ENCODE results near the gene RPS6KB1.
"Not testable (repeated sequence)": the region's sequence is repeated elsewhere in the genome, so short reads cannot be mapped to it uniquely, and the experiment has no call there.

Gene RPS6KB1

GRCh38 chr17:59888145-59888750, 4.7 kb upstream of the RPS6KB1 start:
- Mint-ChIP-seq H3K4me3 (no peak overlapping the region), H3K27ac (peak overlapping the region; percentile 37), H3K9me3 (no peaks in the 10 kb centered on the region), H3K4me1 (ENCODE audit: low read depth) (peaks cover 17% of the 10 kb centered on the region), H3K36me3 (ENCODE audit: low read depth) (peaks cover 28% of the 10 kb centered on the region), H3K27me3 (ENCODE audit: low read depth) (no peaks in the 10 kb centered on the region)
- no peak for DNase-seq (ENCODE audit: low spot score)

GRCh38 chr17:59890720-59891119, 2.2 kb upstream of the RPS6KB1 start:
- peak overlapping the region; percentile 39 for H3K4me3 Mint-ChIP-seq
- H3K36me3 Mint-ChIP-seq (ENCODE audit: low read depth), result peaks cover 22% of the 10 kb centered on the region
- H3K27ac Mint-ChIP-seq, result peak overlapping the region; percentile 8
- H3K4me1 Mint-ChIP-seq (ENCODE audit: low read depth), result peaks cover 25% of the 10 kb centered on the region
- DNase-seq (ENCODE audit: low spot score), result peak; percentile 7
- H3K9me3 Mint-ChIP-seq, result no peaks in the 10 kb centered on the region
- H3K27me3 Mint-ChIP-seq (ENCODE audit: low read depth), result no peaks in the 10 kb centered on the region

GRCh38 chr17:59892251-59892923, 534 bp upstream of the RPS6KB1 start:
- Mint-ChIP-seq H3K27ac (peak overlapping the region; percentile 100), H3K4me1 (ENCODE audit: low read depth) (peaks cover 29% of the 10 kb centered on the region), H3K36me3 (ENCODE audit: low read depth) (peaks cover 19% of the 10 kb centered on the region), H3K4me3 (peak overlapping the region; percentile 100), H3K27me3 (ENCODE audit: low read depth) (no peaks in the 10 kb centered on the region), H3K9me3 (no peaks in the 10 kb centered on the region)
- DNase-seq (ENCODE audit: low spot score), result peak; percentile 13

GRCh38 chr17:59893676-59894100, 767 bp downstream of the RPS6KB1 start:
- Mint-ChIP-seq H3K27me3 (ENCODE audit: low read depth) (no peaks in the 10 kb centered on the region), H3K9me3 (no peaks in the 10 kb centered on the region), H3K4me3 (peak overlapping the region; percentile 100), H3K27ac (peak overlapping the region; percentile 100), H3K36me3 (ENCODE audit: low read depth) (peaks cover 14% of the 10 kb centered on the region), H3K4me1 (ENCODE audit: low read depth) (peaks cover 27% of the 10 kb centered on the region)
- DNase-seq (ENCODE audit: low spot score), result no peak

- Mint-ChIP-seq H3K36me3 (ENCODE audit: low read depth) (peaks cover 10% of the 10 kb centered on the region), H3K27ac (no peak overlapping the region), H3K27me3 (ENCODE audit: low read depth) (no peaks in the 10 kb centered on the region), H3K4me1 (ENCODE audit: low read depth) (peaks cover 20% of the 10 kb centered on the region), H3K4me3 (no peak overlapping the region), H3K9me3 (no peaks in the 10 kb centered on the region)
- DNase-seq (ENCODE audit: low spot score), result no peak
These were observed 4.2 kb downstream of the RPS6KB1 start for GRCh38 chr17:59897090-59897489.

- H3K4me3 Mint-ChIP-seq, result no peak overlapping the region
- no peak for DNase-seq (ENCODE audit: low spot score)
- H3K36me3 Mint-ChIP-seq (ENCODE audit: low read depth), result peaks cover 10% of the 10 kb centered on the region
- peaks cover 21% of the 10 kb centered on the region for H3K4me1 Mint-ChIP-seq (ENCODE audit: low read depth)
- H3K9me3 Mint-ChIP-seq, result no peaks in the 10 kb centered on the region
- no peak overlapping the region for H3K27ac Mint-ChIP-seq
- H3K27me3 Mint-ChIP-seq (ENCODE audit: low read depth), result no peaks in the 10 kb centered on the region
These were observed 6.2 kb downstream of the RPS6KB1 start for GRCh38 chr17:59899099-59899498.

- Mint-ChIP-seq H3K4me3 (no peak overlapping the region), H3K9me3 (no peaks in the 10 kb centered on the region), H3K36me3 (ENCODE audit: low read depth) (peaks cover 8% of the 10 kb centered on the region), H3K27me3 (ENCODE audit: low read depth) (no peaks in the 10 kb centered on the region), H3K4me1 (ENCODE audit: low read depth) (peaks cover 11% of the 10 kb centered on the region), H3K27ac (no peak overlapping the region)
- DNase-seq (ENCODE audit: low spot score), result no peak
These were observed 8.7 kb downstream of the RPS6KB1 start for GRCh38 chr17:59901604-59902003.

GRCh38 chr17:59903455-59903854, 10.5 kb downstream of the RPS6KB1 start:
- DNase-seq (ENCODE audit: low spot score), result no peak
- Mint-ChIP-seq H3K9me3 (no peaks in the 10 kb centered on the region), H3K36me3 (ENCODE audit: low read depth) (peaks cover 7% of the 10 kb centered on the region), H3K4me3 (no peak overlapping the region), H3K27ac (no peak overlapping the region), H3K27me3 (ENCODE audit: low read depth) (no peaks in the 10 kb centered on the region), H3K4me1 (ENCODE audit: low read depth) (peaks cover 6% of the 10 kb centered on the region)

- Mint-ChIP-seq H3K27me3 (ENCODE audit: low read depth) (no peaks in the 10 kb centered on the region), H3K9me3 (no peaks in the 10 kb centered on the region), H3K36me3 (ENCODE audit: low read depth) (peaks cover 12% of the 10 kb centered on the region), H3K4me1 (ENCODE audit: low read depth) (peaks cover 6% of the 10 kb centered on the region), H3K27ac (no peak overlapping the region), H3K4me3 (no peak overlapping the region)
- no peak for DNase-seq (ENCODE audit: low spot score)
These were observed 14.5 kb downstream of the RPS6KB1 start for GRCh38 chr17:59907467-59907866.

- Mint-ChIP-seq H3K9me3 (no peaks in the 10 kb centered on the region), H3K4me3 (no peak overlapping the region), H3K36me3 (ENCODE audit: low read depth) (peaks cover 42% of the 10 kb centered on the region), H3K27ac (no peak overlapping the region), H3K27me3 (ENCODE audit: low read depth) (no peaks in the 10 kb centered on the region), H3K4me1 (ENCODE audit: low read depth) (peaks cover 4% of the 10 kb centered on the region)
- DNase-seq (ENCODE audit: low spot score), result no peak
These were observed 21.4 kb downstream of the RPS6KB1 start for GRCh38 chr17:59914274-59914854.

- Mint-ChIP-seq H3K27me3 (ENCODE audit: low read depth) (no peaks in the 10 kb centered on the region), H3K4me3 (no peak overlapping the region), H3K27ac (no peak overlapping the region), H3K36me3 (ENCODE audit: low read depth) (peaks cover 46% of the 10 kb centered on the region), H3K9me3 (no peaks in the 10 kb centered on the region), H3K4me1 (ENCODE audit: low read depth) (peaks cover 4% of the 10 kb centered on the region)
- no peak for DNase-seq (ENCODE audit: low spot score)
These were observed 23.5 kb downstream of the RPS6KB1 start for GRCh38 chr17:59916446-59916845.

GRCh38 chr17:59920637-59921036, 27.7 kb downstream of the RPS6KB1 start:
- peaks cover 43% of the 10 kb centered on the region for H3K36me3 Mint-ChIP-seq (ENCODE audit: low read depth)
- H3K27me3 Mint-ChIP-seq (ENCODE audit: low read depth); H3K4me3 Mint-ChIP-seq; H3K9me3 Mint-ChIP-seq; H3K27ac Mint-ChIP-seq; DNase-seq (ENCODE audit: low spot score); H3K4me1 Mint-ChIP-seq (ENCODE audit: low read depth): not testable (repeated sequence)

- not testable (repeated sequence) for H3K9me3 Mint-ChIP-seq; H3K4me3 Mint-ChIP-seq; H3K27ac Mint-ChIP-seq; H3K27me3 Mint-ChIP-seq (ENCODE audit: low read depth); DNase-seq (ENCODE audit: low spot score); H3K4me1 Mint-ChIP-seq (ENCODE audit: low read depth)
- H3K36me3 Mint-ChIP-seq (ENCODE audit: low read depth), result peaks cover 63% of the 10 kb centered on the region
These were observed 37.2 kb downstream of the RPS6KB1 start for GRCh38 chr17:59930121-59930520.

GRCh38 chr17:59930768-59931167, 37.8 kb downstream of the RPS6KB1 start:
- H3K27me3 Mint-ChIP-seq (ENCODE audit: low read depth); H3K4me3 Mint-ChIP-seq; H3K4me1 Mint-ChIP-seq (ENCODE audit: low read depth); H3K9me3 Mint-ChIP-seq; DNase-seq (ENCODE audit: low spot score): not testable (repeated sequence)
- Mint-ChIP-seq H3K27ac (peak overlapping the region; percentile 47), H3K36me3 (ENCODE audit: low read depth) (peaks cover 58% of the 10 kb centered on the region)
